Common myeloid progenitor, CD34-positive (primary cell): ENCODE data around the gene WDR33.
"Not testable (repeated sequence)": the region's sequence is repeated elsewhere in the genome, so short reads cannot be mapped to it uniquely, and the experiment has no call there.

Source experiments
- CTCF ChIA-PET: fragments of 350-600 bp; sonication (Branson Sonifier 250); formaldehyde crosslinking; loops from one replicate; lab custom pipeline; 2021; ENCODE audit warnings: antibody characterized with exemption; lab: Charles Lee
- POLR2A ChIA-PET: fragments of 350-600 bp; sonication (Branson Sonifier 250); formaldehyde crosslinking; loops from one replicate; lab custom pipeline; 2021; ENCODE audit warnings: antibody characterized with exemption; lab: Charles Lee
- DNase-seq, 3 donors: peaks; one replicate each; pipeline versions ENCODE4 v3.0.0 to v3.0.0-alpha.2; 2013
- H3K27ac ChIP-seq, 2 experiments: 1 replicate in 1 of 2; 2 replicates in 1 of 2; pipeline ENCODE4 v1.7.0; 2013; ENCODE audit warnings: inconsistent platforms in 2 of 2, low read length in 2 of 2, mild to moderate bottlenecking in 2 of 2, low read depth in 1 of 2, moderate library complexity in 1 of 2; ENCODE audit not compliant: severe bottlenecking in 2 of 2, insufficient read depth in 1 of 2, poor library complexity in 1 of 2
- H3K27me3 ChIP-seq, 5 experiments: replicated peaks in 2 of 5; 1 replicate in 3 of 5; 2 replicates in 2 of 5; pipeline versions ENCODE4 v1.6.1 to v1.7.0; 2013; ENCODE audit warnings: low read length in 4 of 5, mild to moderate bottlenecking in 2 of 5, moderate library complexity in 2 of 5, inconsistent platforms in 1 of 5; ENCODE audit not compliant: insufficient read depth in 5 of 5, control insufficient read depth in 4 of 5
- H3K36me3 ChIP-seq, 4 experiments: 1 replicate in 2 of 4; 2 replicates in 2 of 4; pipeline versions ENCODE4 v1.6.1 to v1.7.0; 2013; ENCODE audit warnings: low read length in 3 of 4, control low read depth in 1 of 4, mild to moderate bottlenecking in 1 of 4; ENCODE audit not compliant: control insufficient read depth in 4 of 4, insufficient read depth in 4 of 4
- H3K4me1 ChIP-seq, 4 experiments: 1 replicate in 3 of 4; 2 replicates in 1 of 4; pipeline versions ENCODE4 v1.6.1 to v1.7.1; 2013; ENCODE audit warnings: low read length in 3 of 4, mild to moderate bottlenecking in 3 of 4, control low read depth in 1 of 4, inconsistent platforms in 1 of 4, moderate library complexity in 1 of 4; ENCODE audit not compliant: control insufficient read depth in 4 of 4, insufficient read depth in 4 of 4; ENCODE audit errors: control extremely low read depth in 1 of 4
- H3K4me3 ChIP-seq, 7 experiments: 1 replicate in 4 of 7; 2 replicates in 3 of 7; pipeline versions ENCODE4 v1.5.1 to v1.7.0; 2013; ENCODE audit warnings: mild to moderate bottlenecking in 7 of 7, low read length in 6 of 7, moderate library complexity in 6 of 7, inconsistent platforms in 2 of 7, low read depth in 2 of 7, control low read depth in 1 of 7; ENCODE audit not compliant: insufficient read depth in 4 of 7, control insufficient read depth in 1 of 7; ENCODE audit errors: extremely low read depth in 1 of 7
- H3K9me3 ChIP-seq, 5 experiments: 1 replicate in 4 of 5; 2 replicates in 1 of 5; pipeline versions ENCODE4 v1.6.1 to v1.7.1; 2013; ENCODE audit warnings: low read length in 4 of 5, mild to moderate bottlenecking in 2 of 5, inconsistent platforms in 1 of 5, low read depth in 1 of 5, moderate library complexity in 1 of 5; ENCODE audit not compliant: control insufficient read depth in 4 of 5, insufficient read depth in 2 of 5; ENCODE audit errors: control extremely low read depth in 1 of 5
- WGBS: methylation state at CpG from one replicate; pipeline ENCODE4 v1.1.5; 2013; ENCODE audit not compliant: insufficient coverage; 5-methylcytosine and 5-hydroxymethylcytosine counted together

Gene WDR33

DNA sequence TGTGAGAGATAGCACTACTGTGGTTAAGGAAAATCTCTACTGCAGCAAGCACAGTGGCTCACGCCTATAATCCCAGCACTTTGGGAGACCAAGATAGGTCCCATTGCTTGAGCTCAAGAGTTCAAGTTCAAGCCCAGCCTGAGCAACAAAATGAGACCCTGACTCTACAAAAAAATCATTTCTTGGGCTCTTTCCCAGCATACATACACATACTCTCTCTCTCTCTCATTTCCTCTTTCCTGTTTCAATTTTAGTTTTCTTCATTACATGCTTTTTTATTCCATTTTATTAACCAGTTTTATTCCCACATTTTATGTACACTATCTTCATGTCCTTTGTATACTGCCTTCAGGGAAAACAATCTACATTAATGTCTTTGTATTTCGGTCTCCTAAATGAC, 14.6 kb downstream of the WDR33 start:
- POLR2A ChIA-PET = interaction anchor here (0.9 kb wide), 1 partner anchor 12 kb away, joined by 3 read pairs; no protein-coding TSS in a partner anchor
- DNase-seq = no peak
- CTCF ChIA-PET = interaction anchor here (0.9 to 2.5 kb wide), 2 partner anchors 9 to 11 kb away, joined by 3 to 8 read pairs; no protein-coding TSS in a partner anchor
- H3K36me3 ChIP-seq = peaks cover 5 to 13% (median 6%) of the 10 kb centered on the region in 4 experiments
- H3K4me1 ChIP-seq = peaks cover 0 to 9% (median 3%) of the 10 kb centered on the region in 4 experiments
- H3K9me3 ChIP-seq = no peaks in the 10 kb centered on the region
- H3K27me3 ChIP-seq = no peaks in the 10 kb centered on the region
- 100% methylated on average over 1 of the region's 2 CpGs for WGBS
- H3K4me3 ChIP-seq = no peak overlapping the region
- H3K27ac ChIP-seq = no peak overlapping the region

DNA sequence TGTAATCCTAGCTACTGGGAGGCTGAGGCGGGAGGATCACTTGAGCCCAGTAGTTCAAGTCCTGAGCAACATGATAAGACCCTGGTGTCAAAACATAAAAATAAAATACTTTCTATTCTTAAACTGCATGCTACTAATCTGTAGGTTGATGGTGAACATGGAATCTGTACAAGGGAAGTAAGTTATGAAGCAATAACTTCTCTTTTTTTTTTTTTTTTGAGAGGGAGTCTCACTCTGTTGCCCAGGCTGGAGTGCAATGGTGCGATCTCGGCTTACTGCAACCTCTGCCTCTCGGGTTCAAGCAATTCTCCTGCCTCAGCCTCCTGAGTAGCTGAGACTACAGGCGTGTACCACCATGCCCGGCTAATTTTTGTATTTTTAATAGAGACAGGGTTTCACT, 16.1 kb downstream of the WDR33 start:
- H3K27ac ChIP-seq, H3K9me3 ChIP-seq, H3K36me3 ChIP-seq, H3K4me1 ChIP-seq, H3K27me3 ChIP-seq, H3K4me3 ChIP-seq, DNase-seq: not testable (repeated sequence)
- CTCF ChIA-PET = interaction anchor here (1.7 to 2.5 kb wide), 2 partner anchors 13 kb away, joined by 4 to 8 read pairs; no protein-coding TSS in a partner anchor
- POLR2A ChIA-PET = interaction anchor here (0.6 kb wide), 2 partner anchors 17 to 37 kb away, joined by 3 read pairs; no protein-coding TSS in a partner anchor
- 100% methylated on average over 1 of the region's 6 CpGs for WGBS

DNA sequence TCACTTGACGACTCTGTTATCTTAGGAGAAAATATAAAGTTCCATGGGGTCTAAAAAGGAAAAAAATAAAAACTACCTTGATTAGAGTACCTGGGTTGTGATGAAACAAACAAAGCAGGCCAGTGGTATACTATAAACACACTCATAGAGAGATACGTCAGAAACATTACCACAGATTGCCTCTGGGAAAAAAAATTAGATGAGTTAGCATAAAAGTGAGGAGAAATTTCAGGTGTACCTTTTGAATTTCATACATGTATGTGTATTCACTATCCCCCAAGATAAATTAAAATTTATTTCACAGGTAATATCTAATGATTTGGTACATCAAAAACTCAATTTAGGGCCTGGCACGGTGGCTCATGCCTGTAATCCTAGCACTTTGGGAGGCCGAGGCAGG, 18.2 kb downstream of the WDR33 start:
- ChIA-PET CTCF (no interaction called here), POLR2A (no interaction called here)
- WGBS = 100% methylated on average over 2 of the region's 4 CpGs
- Histone ChIP-seq H3K36me3 (peaks cover 2 to 4% (median 3%) of the 10 kb centered on the region in 4 experiments), H3K4me3 (no peak overlapping the region), H3K27ac (no peak overlapping the region), H3K27me3 (no peaks in the 10 kb centered on the region), H3K9me3 (peaks cover 0 to 3% (median 0%) of the 10 kb centered on the region in 5 experiments), H3K4me1 (peaks cover 0 to 9% (median 3%) of the 10 kb centered on the region in 4 experiments)
- DNase-seq = no peak

DNA sequence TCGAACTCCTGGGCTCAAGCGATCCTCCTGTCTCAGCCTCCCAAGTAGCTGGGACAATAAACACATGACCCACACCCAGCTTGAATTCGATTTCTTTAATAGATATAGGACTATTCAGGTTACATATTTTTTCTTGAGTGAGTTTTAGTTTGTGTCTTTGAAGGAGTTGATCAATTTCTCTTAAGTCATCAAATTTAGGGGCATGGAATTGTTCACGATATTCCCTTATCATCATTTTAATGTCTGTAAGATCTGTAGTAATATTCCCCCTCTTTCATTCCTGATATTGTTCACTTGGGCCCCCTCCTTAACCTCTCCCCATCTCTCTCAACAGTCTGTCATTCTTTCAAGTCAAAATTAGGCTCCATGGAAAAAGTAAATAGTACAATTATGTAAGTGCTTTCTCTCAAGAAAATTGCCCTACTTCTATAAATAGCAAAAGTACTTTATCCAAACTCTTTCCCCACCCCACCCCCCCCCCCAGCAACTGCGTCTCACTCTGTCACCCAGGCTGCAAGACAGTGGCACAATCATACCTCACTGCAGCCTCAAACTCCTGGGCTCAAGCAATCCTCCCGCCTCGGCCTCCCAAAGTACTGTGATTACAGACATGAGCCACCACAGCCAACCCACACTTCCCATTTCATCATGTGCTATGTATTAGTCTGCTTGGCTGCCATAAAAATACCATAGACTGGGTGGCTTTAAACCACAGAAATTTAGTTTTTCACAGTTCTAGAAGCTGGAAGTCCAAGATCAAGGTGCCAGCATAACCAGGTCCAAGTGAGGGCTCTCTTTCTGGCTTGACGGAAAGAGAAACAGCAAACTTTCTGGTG, 20.1 kb downstream of the WDR33 start:
- Histone ChIP-seq H3K36me3 (peaks cover 0 to 7% (median 2%) of the 10 kb centered on the region in 4 experiments), H3K4me1 (peaks cover 0 to 2% (median under 1%) of the 10 kb centered on the region in 4 experiments), H3K4me3 (no peak overlapping the region), H3K27me3 (no peaks in the 10 kb centered on the region), H3K9me3 (peaks cover 0 to 3% (median 0%) of the 10 kb centered on the region in 5 experiments), H3K27ac (no peak overlapping the region)
- ChIA-PET POLR2A (no interaction called here), CTCF (interaction anchor here (0.6 kb wide), 1 partner anchor 105 kb away, joined by 3 read pairs; no protein-coding TSS in a partner anchor)
- 95% methylated on average over 2 of the region's 8 CpGs for WGBS
- no peak for DNase-seq

DNA sequence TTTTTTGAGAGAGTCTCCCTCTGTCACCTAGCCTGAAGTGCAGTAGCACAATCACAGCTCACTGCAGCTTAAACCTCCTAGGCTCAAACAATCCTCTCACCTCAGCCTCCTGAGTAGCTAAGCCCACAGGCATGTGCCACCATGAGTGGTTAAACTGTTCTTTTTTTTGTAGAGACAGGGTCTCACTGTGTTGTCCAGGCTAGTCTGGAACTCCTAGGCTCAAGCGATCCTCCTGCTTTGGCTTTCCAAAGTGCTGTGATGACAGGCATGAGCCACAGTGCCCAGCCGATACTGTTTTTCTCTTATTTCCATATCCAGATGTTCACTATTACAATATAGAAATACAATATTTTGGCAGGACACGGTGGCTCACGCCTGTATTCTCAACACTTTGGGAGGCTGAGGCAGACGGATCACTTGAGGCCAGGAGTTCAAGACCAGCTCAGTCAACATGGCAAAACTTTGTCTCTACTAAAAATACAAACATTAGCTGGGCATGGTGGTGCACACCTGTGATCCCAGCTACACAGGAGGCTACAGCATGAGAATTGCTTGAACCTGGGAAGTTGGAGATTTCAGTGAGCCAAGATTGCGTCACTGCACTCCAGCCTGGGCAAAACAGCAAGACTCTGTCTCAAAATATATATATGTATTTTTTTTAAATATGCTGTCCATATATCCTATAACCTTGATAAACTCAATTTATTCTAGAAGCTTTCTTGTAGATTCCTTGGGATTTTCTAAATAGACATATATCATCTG, 24.7 kb downstream of the WDR33 start:
- peaks cover 0 to 3% (median 0%) of the 10 kb centered on the region in 5 experiments for H3K9me3 ChIP-seq
- no peak overlapping the region for H3K4me3 ChIP-seq
- ChIA-PET POLR2A (no interaction called here), CTCF (interaction anchor here (1.5 to 2.0 kb wide), 2 partner anchors 11 to 19 kb away, joined by 4 to 7 read pairs; no protein-coding TSS in a partner anchor)
- H3K36me3 ChIP-seq = peaks cover 0 to 10% (median 3%) of the 10 kb centered on the region in 4 experiments
- H3K27ac ChIP-seq = no peak overlapping the region
- no peak for DNase-seq
- 96% methylated on average over 4 of the region's 6 CpGs for WGBS
- H3K27me3 ChIP-seq = no peaks in the 10 kb centered on the region
- H3K4me1 ChIP-seq = peaks cover 0 to 3% (median 0%) of the 10 kb centered on the region in 4 experiments

DNA sequence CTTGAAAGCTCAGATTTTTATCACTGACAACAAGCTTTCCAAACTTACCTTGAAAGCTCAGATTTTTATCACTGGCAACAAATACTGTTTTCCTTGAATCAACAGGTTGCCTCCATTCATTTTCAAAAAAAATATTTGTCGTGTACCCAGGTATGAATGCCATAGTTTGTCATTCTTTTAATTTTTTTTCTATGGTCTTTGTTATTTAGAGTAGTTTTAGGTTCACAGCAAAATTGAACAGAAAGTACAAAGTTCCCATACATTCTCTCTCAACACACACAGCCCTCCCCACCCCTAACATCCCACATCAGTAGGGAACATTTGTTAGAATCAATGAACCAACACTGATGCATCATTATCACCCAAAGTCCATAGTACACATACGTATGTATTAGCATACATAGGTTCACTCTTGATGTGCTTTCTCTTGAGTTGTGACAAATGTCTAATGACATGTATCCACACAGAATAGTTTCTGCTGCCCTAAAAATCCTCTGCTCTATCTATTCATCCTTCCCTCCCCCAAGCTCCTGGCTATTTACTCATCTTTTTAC, 25.9 kb downstream of the WDR33 start:
- DNase-seq = no peak
- WGBS = 100% methylated on average over 1 of the region's 2 CpGs
- Histone ChIP-seq H3K9me3 (no peaks in the 10 kb centered on the region), H3K4me3 (no peak overlapping the region), H3K27me3 (no peaks in the 10 kb centered on the region), H3K4me1 (peaks cover 0 to 3% (median 0%) of the 10 kb centered on the region in 4 experiments), H3K27ac (no peak overlapping the region), H3K36me3 (peaks cover 0 to 13% (median 1%) of the 10 kb centered on the region in 4 experiments)
- CTCF ChIA-PET = interaction anchor here (1.0 to 2.0 kb wide), 4 partner anchors 12 to 68 kb away, joined by 3 to 7 read pairs (median 4); no protein-coding TSS in a partner anchor
- POLR2A ChIA-PET = interaction anchor here (0.8 kb wide), 1 partner anchor 11 kb away, joined by 3 read pairs; no protein-coding TSS in a partner anchor
